Eye (tissue), 1 donor: Measurements from ENCODE around the gene MAGEA4.
A peak's percentile ranks its signal among the peaks of the same experiment; 100 is the strongest.

Experiments used
- DNase-seq: peaks from one replicate; pipeline ENCODE4 v3.0.0-alpha.2; 2015

Gene MAGEA4

GRCh38 chrX:151929126-151929525 is 16.4 kb downstream of the MAGEA4 start:
- DNase-seq, result no peak

- no peak for DNase-seq
Observed at GRCh38 chrX:151935358-151935757, 22.7 kb downstream of the MAGEA4 start.

- DNase-seq, result no peak
Observed at GRCh38 chrX:151938172-151938571, 25.5 kb downstream of the MAGEA4 start.

GRCh38 chrX:151954730-151955129 is 42.0 kb downstream of the MAGEA4 start:
- DNase-seq, result no peak

GRCh38 chrX:151958101-151958500 is 45.4 kb downstream of the MAGEA4 start:
- DNase-seq, result no peak

- no peak for DNase-seq
Observed at GRCh38 chrX:151962034-151962433, 49.3 kb downstream of the MAGEA4 start.

- no peak for DNase-seq
Observed at GRCh38 chrX:151966236-151966635, 53.5 kb downstream of the MAGEA4 start.

- DNase-seq, result no peak
Observed at GRCh38 chrX:151970027-151970426, 57.3 kb downstream of the MAGEA4 start.

GRCh38 chrX:151970661-151971060 is 58.0 kb downstream of the MAGEA4 start:
- peak; percentile 6 for DNase-seq

GRCh38 chrX:151973060-151973661 is 60.5 kb downstream of the MAGEA4 start:
- peak; percentile 2 for DNase-seq

- DNase-seq, result peak; percentile 42
Observed at GRCh38 chrX:151973851-151974335, 61.2 kb downstream of the MAGEA4 start.
